ENCODE results near the gene ENKD1. TPM values are rescaled to one million over a fixed set of nuclear protein-coding genes. Genes with fewer than 3 reads are reported as not detected.

Gene ENKD1
- total RNA-seq, 1 donor from 2014 or later: 6.9 TPM

GRCh38 chr16:67665598-67665997, 952 bp downstream of the ENKD1 start:
- Histone ChIP-seq H3K27me3 (peaks cover 8% of the 10 kb centered on the region), H3K9ac (no peak overlapping the region), H3K4me3 (peak overlapping the region; percentile 90), H4K20me1 (ENCODE audit: low read depth) (peaks cover 57% of the 10 kb centered on the region), H3K79me2 (ENCODE audit: low read depth) (no peaks in the 10 kb centered on the region), H3K9me3 (ENCODE audit: low read depth) (no peaks in the 10 kb centered on the region), H3K4me1 (peaks cover 18% of the 10 kb centered on the region), H3K36me3 (no peaks in the 10 kb centered on the region), H3F3A (ENCODE audit: low read depth) (peaks cover 34% of the 10 kb centered on the region), H3K27ac (no peak overlapping the region), H3K4me2 (peak overlapping the region; percentile 91), H2AFZ (replicated peaks) (no peak overlapping the region)
- Mint-ChIP-seq H3K9me3 (no peaks in the 10 kb centered on the region), H3K27ac (no peak overlapping the region), H3K4me3 (peak overlapping the region; percentile 85), H3K4me1 (peaks cover 32% of the 10 kb centered on the region), H3K36me3 (peaks cover 10% of the 10 kb centered on the region), H3K27me3 (ENCODE audit: insufficient read depth, low read depth) (peaks cover 7% of the 10 kb centered on the region)
- TF ChIP-seq CTCF (IDR thresholded peaks at IDR 0.05) (no peak), EZH2 (IDR thresholded peaks at IDR 0.05) (no peak), EZH2phosphoT487 (IDR thresholded peaks at IDR 0.05) (no peak)
- no peak for DNase-seq (ENCODE audit: low spot score)

- Mint-ChIP-seq H3K4me3 (peak overlapping the region; percentile 85), H3K27ac (no peak overlapping the region), H3K27me3 (ENCODE audit: insufficient read depth, low read depth) (peaks cover 6% of the 10 kb centered on the region), H3K36me3 (peaks cover 10% of the 10 kb centered on the region), H3K4me1 (peaks cover 32% of the 10 kb centered on the region), H3K9me3 (no peaks in the 10 kb centered on the region)
- no peak for DNase-seq (ENCODE audit: low spot score)
- H3K4me2 ChIP-seq: no peak overlapping the region
- H3K27me3 ChIP-seq: peaks cover 8% of the 10 kb centered on the region
- H4K20me1 ChIP-seq (ENCODE audit: low read depth): peaks cover 57% of the 10 kb centered on the region
- no peak for TF ChIP-seq EZH2phosphoT487 (IDR thresholded peaks at IDR 0.05)
- H3K9ac ChIP-seq: no peak overlapping the region
- peaks cover 18% of the 10 kb centered on the region for H3K4me1 ChIP-seq
- H3K27ac ChIP-seq: no peak overlapping the region
- H2AFZ ChIP-seq (replicated peaks): no peak overlapping the region
- H3K9me3 ChIP-seq (ENCODE audit: low read depth): no peaks in the 10 kb centered on the region
- no peak overlapping the region for H3K4me3 ChIP-seq
- no peaks in the 10 kb centered on the region for H3K36me3 ChIP-seq
- peaks cover 38% of the 10 kb centered on the region for H3F3A ChIP-seq (ENCODE audit: low read depth)
- no peaks in the 10 kb centered on the region for H3K79me2 ChIP-seq (ENCODE audit: low read depth)
These were observed 1.7 kb downstream of the ENKD1 start for GRCh38 chr16:67664871-67665270.

- Histone ChIP-seq H3K27me3 (peaks cover 8% of the 10 kb centered on the region), H3K4me3 (no peak overlapping the region), H3K4me2 (no peak overlapping the region), H3K4me1 (peaks cover 20% of the 10 kb centered on the region), H4K20me1 (ENCODE audit: low read depth) (peaks cover 60% of the 10 kb centered on the region), H3K36me3 (no peaks in the 10 kb centered on the region), H3K79me2 (ENCODE audit: low read depth) (peaks cover 2% of the 10 kb centered on the region), H3F3A (ENCODE audit: low read depth) (peaks cover 38% of the 10 kb centered on the region), H3K9ac (no peak overlapping the region), H3K9me3 (ENCODE audit: low read depth) (no peaks in the 10 kb centered on the region), H3K27ac (no peak overlapping the region), H2AFZ (replicated peaks) (no peak overlapping the region)
- peak overlapping the region; percentile 69 for H3K4me3 Mint-ChIP-seq
- H3K4me1 Mint-ChIP-seq: peaks cover 32% of the 10 kb centered on the region
- no peaks in the 10 kb centered on the region for H3K9me3 Mint-ChIP-seq
- no peak for DNase-seq (ENCODE audit: low spot score)
- TF ChIP-seq EZH2phosphoT487 (IDR thresholded peaks at IDR 0.05) (no peak), CTCF (IDR thresholded peaks at IDR 0.05) (no peak), EZH2 (IDR thresholded peaks at IDR 0.05) (no peak)
- H3K36me3 Mint-ChIP-seq: peaks cover 10% of the 10 kb centered on the region
- peaks cover 4% of the 10 kb centered on the region for H3K27me3 Mint-ChIP-seq (ENCODE audit: insufficient read depth, low read depth)
- H3K27ac Mint-ChIP-seq: peak overlapping the region; percentile 7
These were observed 2.3 kb downstream of the ENKD1 start for GRCh38 chr16:67664258-67664657.

- peaks cover 22% of the 10 kb centered on the region for H3K4me1 ChIP-seq
- H4K20me1 ChIP-seq (ENCODE audit: low read depth): peaks cover 64% of the 10 kb centered on the region
- H2AFZ ChIP-seq (replicated peaks): no peak overlapping the region
- TF ChIP-seq EZH2 (IDR thresholded peaks at IDR 0.05): no peak
- TF ChIP-seq CTCF (IDR thresholded peaks at IDR 0.05): no peak
- TF ChIP-seq EZH2phosphoT487 (IDR thresholded peaks at IDR 0.05): no peak
- H3K9ac ChIP-seq: no peak overlapping the region
- Mint-ChIP-seq H3K4me1 (peaks cover 31% of the 10 kb centered on the region), H3K9me3 (no peaks in the 10 kb centered on the region), H3K27me3 (ENCODE audit: insufficient read depth, low read depth) (peaks cover 4% of the 10 kb centered on the region), H3K4me3 (peak overlapping the region; percentile 69), H3K27ac (no peak overlapping the region), H3K36me3 (peaks cover 10% of the 10 kb centered on the region)
- H3K4me2 ChIP-seq: no peak overlapping the region
- peaks cover 6% of the 10 kb centered on the region for H3K79me2 ChIP-seq (ENCODE audit: low read depth)
- H3K9me3 ChIP-seq (ENCODE audit: low read depth): no peaks in the 10 kb centered on the region
- H3K4me3 ChIP-seq: no peak overlapping the region
- H3K27ac ChIP-seq: no peak overlapping the region
- H3F3A ChIP-seq (ENCODE audit: low read depth): peaks cover 38% of the 10 kb centered on the region
- DNase-seq (ENCODE audit: low spot score): no peak
- H3K27me3 ChIP-seq: peaks cover 8% of the 10 kb centered on the region
- no peaks in the 10 kb centered on the region for H3K36me3 ChIP-seq
These were observed 2.7 kb downstream of the ENKD1 start for GRCh38 chr16:67663877-67664222.
